LNCaP clone FGC (cell line): Measurements from ENCODE around the gene TMEM63C.

Experiments used
- DNase-seq: peaks from one replicate; pipeline ENCODE4 v3.0.0-alpha.2; 2011; ENCODE audit warnings: low read depth
- H3K4me3 ChIP-seq: 2 replicates; pipeline ENCODE4 v1.5.1; 2011; ENCODE audit warnings: mild to moderate bottlenecking, low read depth, low read length, control low read depth
- CTCF ChIP-seq: IDR thresholded peaks from 2 replicates; pipeline ENCODE4 v1.5.1; 2012; ENCODE audit warnings: mild to moderate bottlenecking; ENCODE audit not compliant: control insufficient read depth, insufficient read depth; ENCODE audit errors: extremely low read depth

Gene TMEM63C

GRCh38 chr14:77259025-77259715 lies 77.6 kb downstream of the TMEM63C start:
- H3K4me3 ChIP-seq, result no peak overlapping the region
- no peak for DNase-seq
- TF ChIP-seq CTCF, result no peak

- DNase-seq, result no peak
- TF ChIP-seq CTCF, result no peak
Observed at GRCh38 chr14:77260199-77260598, 78.6 kb downstream of the TMEM63C start.

GRCh38 chr14:77260631-77261030 lies 79.0 kb downstream of the TMEM63C start:
- TF ChIP-seq CTCF, result no peak
- no peak for DNase-seq
- H3K4me3 ChIP-seq, result no peak overlapping the region

More at GRCh38 chr14:77260199-77260598, 78.6 kb downstream of the TMEM63C start:
- H3K4me3 ChIP-seq, result no peak overlapping the region

GRCh38 chr14:77264466-77265186 lies 83.0 kb downstream of the TMEM63C start:
- H3K4me3 ChIP-seq, result no peak overlapping the region
- no peak for DNase-seq
- TF ChIP-seq CTCF, result no peak

- DNase-seq, result no peak
- H3K4me3 ChIP-seq, result no peak overlapping the region
- TF ChIP-seq CTCF, result no peak
Observed at GRCh38 chr14:77265187-77265515, 83.6 kb downstream of the TMEM63C start.

- no peak for TF ChIP-seq CTCF
- no peak overlapping the region for H3K4me3 ChIP-seq
- DNase-seq, result no peak
Observed at GRCh38 chr14:77265561-77266335, 84.2 kb downstream of the TMEM63C start.
